Psoas muscle (tissue), 8 donors: ENCODE data around the gene CDO1. TPM values are rescaled to one million over a fixed set of nuclear protein-coding genes. Genes with fewer than 3 reads are reported as not detected.

Experiments used
- ATAC-seq, 4 donors: fragments of 200-7000 bp; cut with Tn5 transposase; one replicate each; pipeline ENCODE4 v1.9.1; 2020; ENCODE audit warnings: moderate library complexity in 3 of 4, mild to moderate bottlenecking in 2 of 4
- DNase-seq, 2 donors: peaks; one replicate each; pipeline ENCODE4 v3.0.0-alpha.2; 2020
- H3K27ac ChIP-seq: fragments of 200-600 bp; one replicate; pipeline ENCODE4 v1.8.0; 2022
- H3K27me3 ChIP-seq, 3 donors: fragments of 200-600 bp in 1 of 3; one replicate each; pipeline versions ENCODE4 v1.6.1 to v1.8.0; 2013 to 2022; ENCODE audit warnings: low read length in 2 of 3, mild to moderate bottlenecking in 2 of 3, moderate library complexity in 1 of 3; ENCODE audit not compliant: insufficient read depth in 3 of 3
- H3K36me3 ChIP-seq, 2 donors: fragments of 200-600 bp in 1 of 2; one replicate each; pipeline versions ENCODE4 v1.6.1 to v1.8.0; 2013 to 2022; ENCODE audit warnings: low read depth in 1 of 2, mild to moderate bottlenecking in 1 of 2, moderate library complexity in 1 of 2; ENCODE audit not compliant: insufficient read depth in 1 of 2
- H3K4me1 ChIP-seq: fragments of 200-600 bp; one replicate; pipeline ENCODE4 v1.8.0; 2022
- H3K4me3 ChIP-seq: fragments of 200-600 bp; one replicate; pipeline ENCODE4 v1.8.0; 2022; ENCODE audit warnings: mild to moderate bottlenecking
- H3K9me3 ChIP-seq: fragments of 200-600 bp; one replicate; pipeline ENCODE4 v1.8.0; 2022
- WGBS, 3 donors: extraction: QIAGEN DNeasy Blood & Tissue Kit; methylation state at CpG; one replicate each; pipeline versions ENCODE4 v1.1.6 to v1.1.7; 2013; 5-methylcytosine and 5-hydroxymethylcytosine counted together
- intact Hi-C, 2 donors: fragments of 100-400 bp; cut with DNase I; formaldehyde crosslinking; loops; one replicate each; pipeline versions ENCODE4 v1.11.0 to v1.14.2; 2022
- polyA plus RNA-seq, 3 donors: library from polyadenylated mRNA; stranded (reverse); fragments of 200-250 nt; gene quantifications; one replicate each; pipeline ENCODE4 v1.2.3, GENCODE V29; 2013
- total RNA-seq, 4 donors: library from RNA; stranded (reverse); fragmentation: NEBNext Ultra II Directional in 2 of 4; extraction: Animal tissue kit (Norgen Biotek cat#: 25700) in 2 of 4; gene quantifications; one replicate each; pipeline versions ENCODE4 v1.2.1 to v1.2.4, GENCODE V29; 2021 to 2023
- TF ChIP-seq, protein P1 (sequence below): fragments of 200-600 bp; IDR thresholded peaks from one replicate; pipeline ENCODE4 v1.8.0; 2022; ENCODE audit warnings: antibody characterized with exemption
- donor health status: healthy with polysubstance abuse.
- donor health status: DM: no; HTN: no; CAD: no; lungs with moderate emphysema.
- donor health status: Bipolar disorder and iron deficiency.
- donor health status: healthy.
- donor health status: DM: yes; HTN: yes; CAD: no.
- donor health status: DM: no; HTN: no; CAD: no.
- donor health status: DM: no; HTN: no; CAD: no.
- donor health status: DM: yes; HTN: yes; CAD: no.

CDO1 gene
- total and polyA plus RNA-seq, 7 donors = 1.0 to 5.2 (median 2.7) TPM

DNA sequence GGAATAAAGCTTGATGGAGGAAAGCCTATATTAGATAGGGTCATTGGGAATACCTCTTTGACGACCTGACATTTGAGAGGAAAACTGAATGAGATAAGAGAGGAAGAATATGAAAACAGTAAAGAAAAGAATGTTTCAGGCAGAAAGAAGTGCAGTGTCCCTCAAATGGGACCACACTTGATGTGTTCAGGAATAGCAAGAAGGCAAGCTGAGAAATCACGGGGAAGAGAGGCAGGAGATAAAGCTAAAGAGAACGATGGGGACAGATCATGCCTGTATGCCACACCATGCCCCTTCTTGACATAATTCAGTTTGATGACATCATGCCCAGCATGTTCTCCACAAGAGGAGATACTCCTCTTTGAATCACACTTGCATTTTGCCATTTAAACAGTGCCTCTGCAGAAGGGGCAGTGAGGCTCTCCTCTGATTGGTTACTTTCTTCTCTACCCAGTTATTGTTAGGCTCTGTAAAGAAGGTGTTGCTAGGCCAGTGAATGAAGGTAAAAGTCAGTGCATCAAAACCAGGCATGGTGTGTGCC, 32.9 kb upstream of the CDO1 start:
- H3K4me3 ChIP-seq = no peak overlapping the region
- H3K27me3 ChIP-seq = no peaks in the 10 kb centered on the region
- H3K27ac ChIP-seq = no peak overlapping the region
- intact Hi-C loops = loop anchor here (10.0 kb wide), 2 partner anchors 235 to 305 kb away; partner anchors contain the start of genes COMMD10 (in 1 of the 2) and FEM1C (in 1 of the 2)
- peaks cover 22% of the 10 kb centered on the region for H3K4me1 ChIP-seq
- no peaks in the 10 kb centered on the region for H3K36me3 ChIP-seq
- DNase-seq = no peak
- WGBS, 3 donors = 92 to 95% (median 93%) methylated on average over 3 of the region's 3 CpGs
- H3K9me3 ChIP-seq = no peaks in the 10 kb centered on the region
- TF ChIP-seq, protein P1, sequence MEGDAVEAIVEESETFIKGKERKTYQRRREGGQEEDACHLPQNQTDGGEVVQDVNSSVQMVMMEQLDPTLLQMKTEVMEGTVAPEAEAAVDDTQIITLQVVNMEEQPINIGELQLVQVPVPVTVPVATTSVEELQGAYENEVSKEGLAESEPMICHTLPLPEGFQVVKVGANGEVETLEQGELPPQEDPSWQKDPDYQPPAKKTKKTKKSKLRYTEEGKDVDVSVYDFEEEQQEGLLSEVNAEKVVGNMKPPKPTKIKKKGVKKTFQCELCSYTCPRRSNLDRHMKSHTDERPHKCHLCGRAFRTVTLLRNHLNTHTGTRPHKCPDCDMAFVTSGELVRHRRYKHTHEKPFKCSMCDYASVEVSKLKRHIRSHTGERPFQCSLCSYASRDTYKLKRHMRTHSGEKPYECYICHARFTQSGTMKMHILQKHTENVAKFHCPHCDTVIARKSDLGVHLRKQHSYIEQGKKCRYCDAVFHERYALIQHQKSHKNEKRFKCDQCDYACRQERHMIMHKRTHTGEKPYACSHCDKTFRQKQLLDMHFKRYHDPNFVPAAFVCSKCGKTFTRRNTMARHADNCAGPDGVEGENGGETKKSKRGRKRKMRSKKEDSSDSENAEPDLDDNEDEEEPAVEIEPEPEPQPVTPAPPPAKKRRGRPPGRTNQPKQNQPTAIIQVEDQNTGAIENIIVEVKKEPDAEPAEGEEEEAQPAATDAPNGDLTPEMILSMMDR = no peak
- ATAC-seq = no peak

DNA sequence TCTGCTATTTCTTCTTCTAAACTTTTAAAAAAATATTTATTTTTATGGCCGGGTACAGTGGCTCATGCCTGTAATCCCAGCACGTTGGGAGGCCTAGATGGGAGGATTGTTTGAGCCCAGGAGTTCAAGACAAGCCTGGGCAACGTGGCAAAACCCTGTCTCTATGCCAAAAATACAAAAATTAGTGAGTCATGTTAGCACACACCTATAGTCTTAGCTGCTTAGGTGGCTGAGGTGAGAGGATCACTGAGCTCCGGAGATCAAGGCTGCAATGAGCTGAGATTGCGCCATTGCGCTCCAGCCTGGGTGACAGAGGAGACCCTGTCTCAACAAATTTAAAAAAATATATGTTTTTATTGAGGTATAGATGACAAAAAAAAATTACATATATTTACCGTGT, 30.8 kb upstream of the CDO1 start:
- Histone ChIP-seq H3K4me1 (peaks cover 37% of the 10 kb centered on the region), H3K27me3 (no peaks in the 10 kb centered on the region), H3K27ac (no peak overlapping the region), H3K36me3 (no peaks in the 10 kb centered on the region), H3K9me3 (no peaks in the 10 kb centered on the region), H3K4me3 (no peak overlapping the region)
- TF ChIP-seq, protein P1 = no peak
- no peak for DNase-seq
- WGBS, 3 donors = 89 to 92% (median 89%) methylated on average over 7 of the region's 7 CpGs
- ATAC-seq = no peak
- intact Hi-C loops = loop anchor here (10.0 kb wide), 2 partner anchors 238 to 302 kb away; partner anchors contain the start of genes COMMD10 (in 1 of the 2) and FEM1C (in 1 of the 2)

DNA sequence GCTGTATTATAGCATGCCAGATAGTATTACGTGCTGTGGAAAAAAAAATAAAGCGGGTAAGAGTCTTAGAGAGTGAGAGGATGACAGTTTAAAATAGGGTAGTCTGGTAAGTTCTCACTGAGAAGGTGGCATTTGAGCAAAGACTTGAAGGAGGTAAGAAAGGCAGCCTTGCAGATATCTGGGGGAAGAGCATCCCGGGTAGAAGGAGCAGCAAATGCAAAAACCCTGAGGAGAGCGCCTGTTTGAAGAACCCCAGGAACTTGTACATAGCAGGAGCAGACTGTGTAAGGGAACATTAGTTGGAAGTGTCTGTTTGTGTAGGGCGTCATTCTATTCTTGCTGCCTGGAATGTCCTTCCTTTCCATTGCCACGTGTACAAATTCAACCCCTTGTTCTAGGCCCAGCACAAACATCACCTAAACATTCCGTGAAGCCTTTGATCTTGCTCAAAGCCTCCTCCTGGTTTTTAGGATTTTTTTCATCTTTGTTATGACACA, 27.9 kb upstream of the CDO1 start:
- Histone ChIP-seq H3K9me3 (no peaks in the 10 kb centered on the region), H3K27me3 (no peaks in the 10 kb centered on the region), H3K27ac (peak overlapping the region; percentile 44), H3K36me3 (no peaks in the 10 kb centered on the region), H3K4me3 (peak overlapping the region; percentile 87), H3K4me1 (peaks cover 38% of the 10 kb centered on the region)
- intact Hi-C loops = loop anchor here (5.0 to 10.0 kb wide), 5 partner anchors 217 to 532 kb away; partner anchors contain the start of genes TMED7 (in 2 of the 2), COMMD10 (in 1 of the 2) and FEM1C (in 1 of the 2)
- TF ChIP-seq, protein P1 = no peak
- 53 to 61% (median 56%) methylated on average over 7 of the region's 7 CpGs for WGBS, 3 donors
- ATAC-seq = no peak
- no peak for DNase-seq

DNA sequence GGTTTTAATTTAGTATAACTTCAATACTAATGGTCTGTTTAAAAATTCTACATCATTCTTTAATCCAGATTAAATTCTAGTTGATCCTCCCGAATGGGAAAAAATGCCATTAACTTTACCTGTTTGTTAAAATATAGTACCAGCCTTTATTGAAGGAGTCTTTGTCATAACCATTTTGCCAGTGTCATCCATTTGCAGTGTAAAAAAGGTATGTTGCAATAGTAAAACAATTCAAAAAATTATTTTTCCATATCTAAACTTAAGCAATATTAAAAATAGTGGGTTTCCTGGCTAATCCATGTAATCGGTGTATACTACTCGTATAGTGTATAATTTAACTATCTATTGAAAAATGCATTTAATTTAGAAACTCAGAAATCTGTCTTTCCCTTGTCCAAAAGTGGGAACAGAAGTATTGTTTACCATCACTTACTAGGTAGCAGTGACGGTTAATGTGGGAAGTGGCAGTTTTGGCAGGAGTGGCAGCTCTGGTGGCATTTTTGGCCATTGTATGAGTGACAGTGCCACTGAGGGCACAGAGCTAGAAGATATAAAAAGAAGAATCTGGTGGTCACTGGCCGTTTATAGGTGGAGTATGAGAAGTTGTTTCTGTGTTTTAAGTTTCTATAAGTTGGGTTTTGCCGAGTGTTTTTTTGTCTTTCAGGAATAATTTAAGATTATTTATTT, 27.1 kb upstream of the CDO1 start:
- intact Hi-C loops = loop anchor here (5.0 to 10.0 kb wide), 5 partner anchors 216 to 531 kb away; partner anchors contain the start of genes TMED7 (in 2 of the 2), COMMD10 (in 1 of the 2) and FEM1C (in 1 of the 2)
- WGBS, 3 donors = 55 to 68% (median 60%) methylated on average over 6 of the region's 6 CpGs
- Histone ChIP-seq H3K4me3 (peak overlapping the region; percentile 87), H3K27me3 (no peaks in the 10 kb centered on the region), H3K27ac (peak overlapping the region; percentile 44), H3K9me3 (no peaks in the 10 kb centered on the region), H3K36me3 (no peaks in the 10 kb centered on the region), H3K4me1 (peaks cover 46% of the 10 kb centered on the region)
- TF ChIP-seq, protein P1 = no peak
- no peak for ATAC-seq
- DNase-seq = no peak
